DND-41 (cell line): ENCODE measurements around the gene FAM222A.

ENCODE experiments used
- ATAC-seq: fragments of 200-7000 bp; cut with Tn5 transposase; 3 replicates; pipeline ENCODE4 v1.9.1; 2021; ENCODE audit warnings: low read depth; ENCODE audit not compliant: insufficient read depth
- DNase-seq: peaks from one replicate; pipeline ENCODE4 v3.0.0-alpha.2; 2020
- H2AFZ ChIP-seq: 2 replicates; pipeline ENCODE4 v1.6.0; 2012; ENCODE audit warnings: low read depth, low read length
- H3K27ac ChIP-seq: 2 replicates; pipeline ENCODE4 v1.5.1; 2012; ENCODE audit warnings: low read length, inconsistent platforms
- H3K27me3 ChIP-seq: fragments of 200-600 bp; sonication (generic); 2 replicates; pipeline ENCODE4 v1.6.0; 2012; ENCODE audit warnings: low read length, mild to moderate bottlenecking, inconsistent platforms; ENCODE audit not compliant: insufficient read depth, poor library complexity
- H3K36me3 ChIP-seq: 2 replicates; pipeline ENCODE4 v1.5.1; 2012; ENCODE audit warnings: low read length, inconsistent platforms; ENCODE audit not compliant: insufficient read depth
- H3K4me1 ChIP-seq: 2 replicates; pipeline ENCODE4 v1.5.1; 2012; ENCODE audit warnings: mild to moderate bottlenecking, low read length; ENCODE audit not compliant: insufficient read depth
- H3K4me2 ChIP-seq: 2 replicates; pipeline ENCODE4 v1.6.0; 2012; ENCODE audit warnings: mild to moderate bottlenecking, moderate library complexity, low read length, inconsistent platforms; ENCODE audit not compliant: insufficient read depth
- H3K4me3 ChIP-seq, 2 experiments: fragments of 200-600 bp in 1 of 2; shearing (Covaris generic) in 1 of 2; 2 replicates each; pipeline ENCODE4 v1.5.1; 2012 to 2016; ENCODE audit warnings: inconsistent platforms in 2 of 2, low read length in 2 of 2, mild to moderate bottlenecking in 2 of 2, low read depth in 1 of 2, moderate library complexity in 1 of 2
- H3K79me2 ChIP-seq: 2 replicates; pipeline ENCODE4 v1.6.0; 2012; ENCODE audit warnings: low read length, inconsistent platforms; ENCODE audit not compliant: insufficient read depth
- H3K9ac ChIP-seq: 2 replicates; pipeline ENCODE4 v1.6.0; 2012; ENCODE audit warnings: low read depth, mild to moderate bottlenecking, inconsistent platforms, low read length, moderate library complexity
- H3K9me3 ChIP-seq: 2 replicates; pipeline ENCODE4 v1.5.1; 2012; ENCODE audit warnings: low read length, moderate library complexity, mild to moderate bottlenecking, inconsistent platforms; ENCODE audit not compliant: insufficient read depth, severe bottlenecking
- H4K20me1 ChIP-seq: 2 replicates; pipeline ENCODE4 v1.6.0; 2012; ENCODE audit warnings: low read length; ENCODE audit not compliant: insufficient read depth
- CTCF ChIP-seq: IDR thresholded peaks from 2 replicates; pipeline ENCODE4 v1.5.1; 2012; ENCODE audit warnings: borderline replicate concordance, low read length, moderate library complexity, mild to moderate bottlenecking; ENCODE audit not compliant: poor library complexity, severe bottlenecking; ENCODE audit errors: extremely low read depth
- EZH2 ChIP-seq: IDR thresholded peaks from 3 replicates; pipeline ENCODE4 v1.6.1; 2012; ENCODE audit warnings: borderline replicate concordance, low read depth, mild to moderate bottlenecking, moderate library complexity, low read length, inconsistent platforms; ENCODE audit not compliant: severe bottlenecking

The FAM222A gene

GRCh38 chr12:109753959-109754358, 40.3 kb downstream of the FAM222A start:
- TF ChIP-seq EZH2 (no peak), CTCF (no peak)
- Histone ChIP-seq H4K20me1 (no peaks in the 10 kb centered on the region), H3K4me2 (no peak overlapping the region), H3K27ac (no peak overlapping the region), H3K27me3 (no peaks in the 10 kb centered on the region), H2AFZ (no peak overlapping the region), H3K79me2 (no peaks in the 10 kb centered on the region), H3K4me1 (no peaks in the 10 kb centered on the region), H3K36me3 (no peaks in the 10 kb centered on the region), H3K9ac (no peak overlapping the region), H3K4me3 (no peak overlapping the region), H3K9me3 (peaks cover 5% of the 10 kb centered on the region)
- ATAC-seq (no peak), DNase-seq (no peak)

- H3K9ac ChIP-seq: no peak overlapping the region
- H3K4me2 ChIP-seq: no peak overlapping the region
- H3K9me3 ChIP-seq: peaks cover 5% of the 10 kb centered on the region
- no peaks in the 10 kb centered on the region for H3K27me3 ChIP-seq
- no peak for ATAC-seq
- no peak for TF ChIP-seq EZH2
- no peaks in the 10 kb centered on the region for H3K79me2 ChIP-seq
- H3K27ac ChIP-seq: no peak overlapping the region
- H2AFZ ChIP-seq: no peak overlapping the region
- H3K4me3 ChIP-seq: no peak overlapping the region
- DNase-seq: no peak
- H4K20me1 ChIP-seq: no peaks in the 10 kb centered on the region
- H3K4me1 ChIP-seq: no peaks in the 10 kb centered on the region
- H3K36me3 ChIP-seq: no peaks in the 10 kb centered on the region
Measured at GRCh38 chr12:109756457-109756856, 42.8 kb downstream of the FAM222A start.

GRCh38 chr12:109757671-109758265, 44.1 kb downstream of the FAM222A start:
- peaks cover 5% of the 10 kb centered on the region for H3K9me3 ChIP-seq
- H3K4me2 ChIP-seq: no peak overlapping the region
- no peak overlapping the region for H2AFZ ChIP-seq
- no peak overlapping the region for H3K27ac ChIP-seq
- DNase-seq (no peak), ATAC-seq (no peak)
- no peaks in the 10 kb centered on the region for H3K79me2 ChIP-seq
- H3K36me3 ChIP-seq: no peaks in the 10 kb centered on the region
- H3K4me1 ChIP-seq: no peaks in the 10 kb centered on the region
- H4K20me1 ChIP-seq: no peaks in the 10 kb centered on the region
- no peaks in the 10 kb centered on the region for H3K27me3 ChIP-seq
- H3K4me3 ChIP-seq: no peak overlapping the region
- TF ChIP-seq CTCF: no peak
- no peak for TF ChIP-seq EZH2
- H3K9ac ChIP-seq: no peak overlapping the region

GRCh38 chr12:109758426-109759420, 45.1 kb downstream of the FAM222A start:
- Histone ChIP-seq H3K4me2 (no peak overlapping the region), H4K20me1 (no peaks in the 10 kb centered on the region), H3K36me3 (no peaks in the 10 kb centered on the region), H3K27ac (no peak overlapping the region), H3K4me1 (no peaks in the 10 kb centered on the region), H3K4me3 (no peak overlapping the region), H3K79me2 (no peaks in the 10 kb centered on the region), H3K27me3 (no peaks in the 10 kb centered on the region), H3K9ac (no peak overlapping the region), H2AFZ (no peak overlapping the region), H3K9me3 (peaks cover 5% of the 10 kb centered on the region)
- ATAC-seq (no peak), DNase-seq (no peak)
- no peak for TF ChIP-seq EZH2
